HEK293 (cell line): ENCODE measurements around the gene HSD17B4.

ENCODE experiments used
- AEBP2 ChIP-seq: fragments of 450-650 bp; formaldehyde crosslinking; IDR thresholded peaks from 2 replicates; pipeline ENCODE4 v1.5.1; 2016; ENCODE audit warnings: missing biosample characterization, missing genetic modification characterization, borderline replicate concordance
- CTCF ChIP-seq: fragments of 450-650 bp; formaldehyde crosslinking; IDR thresholded peaks from 2 replicates; pipeline ENCODE4 v1.5.1; 2016; ENCODE audit warnings: missing biosample characterization, missing genetic modification characterization
- HIC1 ChIP-seq: fragments of 450-650 bp; formaldehyde crosslinking; IDR thresholded peaks from 2 replicates; pipeline ENCODE4 v1.5.1; 2016; ENCODE audit warnings: missing biosample characterization, missing genetic modification characterization
- HOXD13 ChIP-seq: sonication (generic); formaldehyde crosslinking; IDR thresholded peaks from 2 replicates; pipeline ENCODE4 v1.8.0; 2022; ENCODE audit warnings: missing genetic modification reagents, borderline replicate concordance
- IKZF3 ChIP-seq: fragments of 450-650 bp; IDR thresholded peaks from 2 replicates; pipeline ENCODE4 v1.5.0; 2018; ENCODE audit warnings: missing biosample characterization, mild to moderate bottlenecking, missing genetic modification characterization, moderate library complexity
- PRDM1 ChIP-seq: fragments of 450-650 bp; formaldehyde crosslinking; IDR thresholded peaks from 2 replicates; pipeline ENCODE4; 2016; ENCODE audit warnings: missing biosample characterization, missing genetic modification characterization
- PRDM10 ChIP-seq: fragments of 450-650 bp; formaldehyde crosslinking; IDR thresholded peaks from 2 replicates; pipeline ENCODE4 v1.5.1; 2016; ENCODE audit warnings: missing biosample characterization, missing genetic modification characterization
- YY2 ChIP-seq: fragments of 450-650 bp; formaldehyde crosslinking; IDR thresholded peaks from 2 replicates; pipeline ENCODE4 v1.5.1; 2016; ENCODE audit warnings: missing biosample characterization, missing genetic modification characterization
- ZBTB6 ChIP-seq: fragments of 450-650 bp; formaldehyde crosslinking; IDR thresholded peaks from 2 replicates; pipeline ENCODE4 v1.5.1; 2017; ENCODE audit warnings: missing biosample characterization, missing genetic modification characterization
- ZBTB8A ChIP-seq: fragments of 450-650 bp; formaldehyde crosslinking; IDR thresholded peaks from 2 replicates; pipeline ENCODE4 v1.5.1; 2016; ENCODE audit warnings: missing biosample characterization, missing genetic modification characterization
- ZEB2 ChIP-seq: fragments of 450-650 bp; formaldehyde crosslinking; IDR thresholded peaks from 2 replicates; pipeline ENCODE4 v1.5.1; 2016; ENCODE audit warnings: missing biosample characterization, missing genetic modification characterization
- ZNF174 ChIP-seq: fragments of 450-650 bp; formaldehyde crosslinking; IDR thresholded peaks from 2 replicates; pipeline ENCODE4 v1.5.0; 2017; ENCODE audit warnings: missing biosample characterization, mild to moderate bottlenecking, missing genetic modification characterization
- ZNF2 ChIP-seq: fragments of 450-650 bp; formaldehyde crosslinking; IDR thresholded peaks from 2 replicates; pipeline ENCODE4 v1.5.1; 2016; ENCODE audit warnings: missing biosample characterization, missing genetic modification characterization
- ZNF239 ChIP-seq: fragments of 450-650 bp; formaldehyde crosslinking; IDR thresholded peaks from 2 replicates; pipeline ENCODE4 v1.5.1; 2016; ENCODE audit warnings: missing biosample characterization, missing genetic modification characterization
- ZNF555 ChIP-seq: fragments of 450-650 bp; formaldehyde crosslinking; conservative IDR thresholded peaks from 2 replicates; pipeline ENCODE4 v1.5.1; 2017; ENCODE audit warnings: missing biosample characterization, mild to moderate bottlenecking, missing genetic modification characterization, inconsistent platforms
- ZNF561 ChIP-seq: fragments of 450-650 bp; IDR thresholded peaks from 2 replicates; pipeline ENCODE4 v1.5.1; 2018; ENCODE audit warnings: missing biosample characterization, missing genetic modification characterization, borderline replicate concordance
- ZNF654 ChIP-seq: fragments of 450-650 bp; formaldehyde crosslinking; IDR thresholded peaks from 2 replicates; pipeline ENCODE4 v1.5.1; 2016; ENCODE audit warnings: low read depth, missing biosample characterization, missing genetic modification characterization
- ZNF660 ChIP-seq: fragments of 450-650 bp; IDR thresholded peaks from 2 replicates; pipeline ENCODE4 v1.5.1; 2018; ENCODE audit warnings: missing biosample characterization, mild to moderate bottlenecking, missing genetic modification characterization
- ZNF707 ChIP-seq: fragments of 450-650 bp; formaldehyde crosslinking; IDR thresholded peaks from 2 replicates; pipeline ENCODE4 v1.5.1; 2016; ENCODE audit warnings: missing biosample characterization, missing genetic modification characterization
- ZNF747 ChIP-seq: fragments of 450-650 bp; formaldehyde crosslinking; IDR thresholded peaks from 2 replicates; pipeline ENCODE4 v1.5.1; 2016; ENCODE audit warnings: missing biosample characterization, missing genetic modification characterization
- ZNF776 ChIP-seq: fragments of 450-650 bp; formaldehyde crosslinking; IDR thresholded peaks from 2 replicates; pipeline ENCODE4 v1.5.0; 2017; ENCODE audit warnings: missing biosample characterization, missing genetic modification characterization, borderline replicate concordance
- ZSCAN5A ChIP-seq: fragments of 450-650 bp; formaldehyde crosslinking; IDR thresholded peaks from 2 replicates; pipeline ENCODE4 v1.5.1; 2016; ENCODE audit warnings: missing biosample characterization, missing genetic modification characterization
- ZXDB ChIP-seq: fragments of 450-650 bp; formaldehyde crosslinking; IDR thresholded peaks from 2 replicates; pipeline ENCODE4 v1.5.1; 2016; ENCODE audit warnings: missing biosample characterization, missing genetic modification characterization
- TF ChIP-seq, protein P1 (sequence below): fragments of 450-650 bp; formaldehyde crosslinking; IDR thresholded peaks from 2 replicates; pipeline ENCODE4 v1.5.1; 2017; ENCODE audit warnings: missing biosample characterization, missing genetic modification characterization

The HSD17B4 gene

DNA sequence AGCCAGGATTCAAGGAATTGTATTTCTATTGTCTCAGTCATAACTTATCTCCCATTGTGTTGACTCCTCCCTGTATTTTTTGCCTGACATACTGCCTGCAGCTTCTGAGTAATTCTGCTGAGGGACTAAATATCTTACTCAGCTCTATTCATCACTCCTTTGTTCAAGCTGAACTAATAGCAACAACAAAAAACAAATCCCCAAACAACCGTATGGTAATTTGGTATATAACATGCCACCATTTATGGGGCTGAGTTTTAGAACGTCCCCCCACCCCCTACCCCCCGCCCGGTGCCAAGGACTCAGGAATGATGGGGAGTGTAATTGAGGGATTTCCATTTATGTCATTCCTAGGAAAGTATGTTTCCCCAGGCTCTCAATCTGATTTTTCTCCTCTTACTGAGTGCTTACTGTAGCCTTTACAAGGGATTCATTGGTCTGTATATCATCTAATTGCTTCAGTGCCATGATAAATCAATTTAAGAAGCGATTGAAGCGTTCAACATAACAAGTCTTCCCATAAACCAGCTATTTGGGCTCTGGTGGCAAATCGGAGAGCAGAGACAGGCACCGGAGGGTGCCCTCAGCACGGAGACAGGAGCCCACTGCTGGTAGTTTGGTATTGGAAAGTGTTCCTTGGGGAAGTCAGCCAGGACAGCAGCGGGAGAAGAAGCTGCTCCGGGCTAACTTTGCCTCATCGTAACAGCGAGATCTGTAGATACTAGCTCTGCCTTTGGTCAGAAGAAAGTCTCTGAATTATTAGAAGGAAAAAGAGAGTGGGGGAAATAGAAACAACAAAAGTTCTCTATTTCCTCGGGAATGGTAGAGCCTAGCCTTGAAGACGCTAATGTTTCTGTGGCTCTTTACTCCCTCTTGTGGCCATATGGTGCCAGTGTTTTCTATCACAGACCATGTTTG is 40.7 kb upstream of the HSD17B4 start (continued):
- TF ChIP-seq ZBTB6 (tag by site-specific recombination) (peak; percentile 88), ZBTB8A (peak; percentile 65), ZNF660 (tag by site-specific recombination) (peak; percentile 78), HIC1 (tag by site-specific recombination) (no peak), YY2 (tag by site-specific recombination) (no peak), ZNF654 (tag by site-specific recombination) (peak; percentile 98), ZXDB (tag by site-specific recombination) (peak; percentile 20; the same call in 1 of the 2 replicates), HOXD13 (CRISPR knock-in tag) (no peak), ZNF561 (tag by site-specific recombination) (peak; percentile 78; the same call in 1 of the 2 replicates), AEBP2 (tag by site-specific recombination) (no peak), ZEB2 (tag by site-specific recombination) (peak; percentile 61; the same call in 1 of the 2 replicates), PRDM10 (tag by site-specific recombination) (peak; percentile 97), ZNF776 (tag by site-specific recombination) (no peak), ZNF239 (tag by site-specific recombination) (no peak), ZNF2 (tag by site-specific recombination) (peak; percentile 86), CTCF (peak; percentile 73), ZNF747 (tag by site-specific recombination) (no peak), PRDM1 (peak; percentile 87), ZSCAN5A (no peak), ZNF707 (no peak), IKZF3 (tag by site-specific recombination) (peak; percentile 92), ZNF174 (tag by site-specific recombination) (no peak), ZNF555 (tag by site-specific recombination) (no peak)
- TF ChIP-seq, protein P1, sequence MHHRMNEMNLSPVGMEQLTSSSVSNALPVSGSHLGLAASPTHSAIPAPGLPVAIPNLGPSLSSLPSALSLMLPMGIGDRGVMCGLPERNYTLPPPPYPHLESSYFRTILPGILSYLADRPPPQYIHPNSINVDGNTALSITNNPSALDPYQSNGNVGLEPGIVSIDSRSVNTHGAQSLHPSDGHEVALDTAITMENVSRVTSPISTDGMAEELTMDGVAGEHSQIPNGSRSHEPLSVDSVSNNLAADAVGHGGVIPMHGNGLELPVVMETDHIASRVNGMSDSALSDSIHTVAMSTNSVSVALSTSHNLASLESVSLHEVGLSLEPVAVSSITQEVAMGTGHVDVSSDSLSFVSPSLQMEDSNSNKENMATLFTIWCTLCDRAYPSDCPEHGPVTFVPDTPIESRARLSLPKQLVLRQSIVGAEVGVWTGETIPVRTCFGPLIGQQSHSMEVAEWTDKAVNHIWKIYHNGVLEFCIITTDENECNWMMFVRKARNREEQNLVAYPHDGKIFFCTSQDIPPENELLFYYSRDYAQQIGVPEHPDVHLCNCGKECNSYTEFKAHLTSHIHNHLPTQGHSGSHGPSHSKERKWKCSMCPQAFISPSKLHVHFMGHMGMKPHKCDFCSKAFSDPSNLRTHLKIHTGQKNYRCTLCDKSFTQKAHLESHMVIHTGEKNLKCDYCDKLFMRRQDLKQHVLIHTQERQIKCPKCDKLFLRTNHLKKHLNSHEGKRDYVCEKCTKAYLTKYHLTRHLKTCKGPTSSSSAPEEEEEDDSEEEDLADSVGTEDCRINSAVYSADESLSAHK (tag by site-specific recombination): peak; percentile 98
